GM18502 (cell line): ENCODE measurements around the gene DCLK1.

Experiments
- ATAC-seq: cut with Tn5 transposase; IDR thresholded peaks from one replicate; pipeline ENCODE4 v1.9.1; 2021; ENCODE audit warnings: mild to moderate bottlenecking; ENCODE audit not compliant: unreplicated experiment, poor library complexity

Gene DCLK1

GRCh38 chr13:35848336-35849255 is 282.6 kb downstream of the DCLK1 start:
- ATAC-seq = no peak

- ATAC-seq = no peak
Observed at GRCh38 chr13:35843272-35843671, 287.9 kb downstream of the DCLK1 start.

- ATAC-seq = no peak
Observed at GRCh38 chr13:35841060-35841521, 290.1 kb downstream of the DCLK1 start.

GRCh38 chr13:35839806-35840205 is 291.4 kb downstream of the DCLK1 start:
- no peak for ATAC-seq

DNA sequence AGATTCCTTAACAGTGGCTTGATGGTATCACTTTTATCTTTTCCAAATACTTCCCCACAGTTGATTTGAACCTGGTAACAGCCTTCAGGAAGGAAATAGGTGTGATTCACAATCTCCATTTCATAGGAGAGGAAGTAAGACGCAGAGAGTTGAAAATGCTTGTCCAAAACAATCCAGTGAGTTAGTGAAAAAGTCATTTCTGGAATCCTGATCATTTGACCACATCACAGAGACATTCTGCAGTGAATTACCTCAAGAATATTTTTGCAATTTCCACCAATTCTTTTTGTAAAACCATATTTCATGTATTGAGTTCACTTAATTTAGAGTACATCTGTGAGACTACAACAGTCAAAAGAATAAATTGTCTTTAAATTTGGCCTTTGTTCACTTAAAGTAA is 292.8 kb downstream of the DCLK1 start:
- no peak for ATAC-seq

- ATAC-seq = no peak
Observed at GRCh38 chr13:35836446-35836845, 294.7 kb downstream of the DCLK1 start.

DNA sequence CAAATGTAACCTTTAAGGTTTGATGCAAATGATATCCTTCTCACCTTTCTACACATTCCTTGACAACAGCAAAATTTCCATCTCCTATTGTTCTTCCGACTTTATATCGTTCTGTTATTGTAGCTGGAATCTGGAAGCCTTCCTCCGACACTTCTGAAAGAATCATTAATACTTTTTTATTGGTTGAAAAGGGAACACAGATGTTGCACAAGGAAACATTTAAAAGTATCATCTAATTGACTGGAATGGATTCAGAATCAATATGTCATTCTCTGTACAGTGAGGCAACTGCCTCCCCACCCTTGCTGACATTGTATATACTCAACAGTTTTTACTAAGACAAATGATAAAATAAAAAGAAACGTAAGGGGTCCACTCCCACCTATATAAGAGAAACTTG is 295.2 kb downstream of the DCLK1 start:
- no peak for ATAC-seq

DNA sequence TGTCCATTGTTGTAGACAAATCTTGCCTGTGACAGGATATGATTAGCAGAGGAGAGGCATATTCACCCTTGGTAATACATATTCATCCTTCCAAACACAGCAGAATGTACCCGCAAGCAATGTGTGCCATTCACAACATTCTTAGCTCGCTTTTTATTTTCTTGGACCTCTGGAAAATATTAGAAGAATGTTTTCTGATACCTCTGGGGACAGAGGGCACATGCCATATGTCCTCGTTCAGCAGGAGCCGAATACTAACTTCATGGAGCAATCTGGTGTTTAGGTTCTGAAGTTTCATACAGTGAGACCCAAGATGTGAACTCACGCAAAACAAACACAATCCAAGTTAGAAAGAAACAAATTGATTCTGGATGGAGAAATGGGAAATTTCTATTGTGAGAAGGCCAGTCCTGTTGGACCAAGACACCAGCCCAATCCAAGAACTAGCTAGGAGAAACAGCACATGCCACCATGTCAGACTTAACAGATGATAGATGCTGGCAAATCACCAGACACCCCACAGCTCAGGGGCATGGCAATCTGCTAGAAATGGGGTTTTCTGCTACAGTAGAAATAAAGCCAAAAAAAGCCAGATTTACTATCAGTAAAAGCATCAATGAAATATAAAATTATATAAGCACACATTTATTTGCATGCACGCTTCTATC is 297.4 kb downstream of the DCLK1 start:
- no peak for ATAC-seq

DNA sequence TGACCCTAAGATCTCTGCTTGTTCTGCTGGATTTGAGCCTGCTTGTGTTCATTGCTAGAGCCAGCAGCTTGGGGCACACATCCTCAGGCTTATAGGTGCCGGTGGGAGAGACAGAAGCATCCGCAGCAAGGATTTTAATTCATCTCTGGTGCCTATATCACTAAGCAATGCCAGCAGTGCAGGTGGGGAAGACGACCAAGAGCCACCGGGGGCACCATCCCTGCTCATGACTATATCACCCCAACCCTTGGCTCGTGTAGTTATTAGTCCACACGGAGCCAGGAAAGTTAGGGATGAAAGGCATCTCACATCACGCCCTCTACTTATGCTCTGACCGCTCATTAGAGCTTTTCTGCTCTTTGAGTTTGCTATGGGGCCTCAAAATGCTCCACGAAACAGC is 298.2 kb downstream of the DCLK1 start:
- no peak for ATAC-seq

- ATAC-seq = no peak
Observed at GRCh38 chr13:35832551-35832950, 298.6 kb downstream of the DCLK1 start.

- ATAC-seq = no peak
Observed at GRCh38 chr13:35830850-35831450, 300.2 kb downstream of the DCLK1 start.

DNA sequence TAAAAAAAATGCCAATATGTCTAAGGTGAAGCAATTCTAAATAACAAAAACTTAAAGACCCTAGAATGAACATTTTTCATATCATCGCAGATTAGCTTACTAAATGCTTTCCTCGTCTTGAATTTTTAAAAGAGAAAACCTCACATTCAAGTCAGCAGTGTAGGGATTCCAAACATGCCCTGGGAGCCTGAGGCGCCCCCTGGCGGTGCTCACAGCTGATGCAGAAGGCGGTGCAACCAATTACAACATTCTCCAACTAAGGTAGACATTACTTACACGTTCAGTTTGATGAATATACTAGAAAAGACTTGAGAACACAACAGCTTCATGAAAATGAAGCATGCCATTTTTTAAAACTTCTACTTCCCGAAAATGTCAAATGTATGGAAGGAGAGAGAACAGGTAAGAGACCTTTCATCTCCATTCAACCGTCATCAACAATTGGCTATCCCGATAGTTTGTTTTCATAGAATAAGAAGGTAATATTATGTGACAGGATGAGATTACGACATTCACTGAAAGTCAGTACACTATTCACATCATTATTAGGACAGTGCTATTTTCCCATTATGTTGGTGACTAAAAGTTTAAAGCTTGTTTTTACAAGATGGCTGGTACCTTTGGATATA is 304.4 kb downstream of the DCLK1 start:
- no peak for ATAC-seq

- ATAC-seq = no peak
Observed at GRCh38 chr13:35824825-35825224, 306.4 kb downstream of the DCLK1 start.

GRCh38 chr13:35824395-35824794 is 306.8 kb downstream of the DCLK1 start:
- ATAC-seq = no peak

DNA sequence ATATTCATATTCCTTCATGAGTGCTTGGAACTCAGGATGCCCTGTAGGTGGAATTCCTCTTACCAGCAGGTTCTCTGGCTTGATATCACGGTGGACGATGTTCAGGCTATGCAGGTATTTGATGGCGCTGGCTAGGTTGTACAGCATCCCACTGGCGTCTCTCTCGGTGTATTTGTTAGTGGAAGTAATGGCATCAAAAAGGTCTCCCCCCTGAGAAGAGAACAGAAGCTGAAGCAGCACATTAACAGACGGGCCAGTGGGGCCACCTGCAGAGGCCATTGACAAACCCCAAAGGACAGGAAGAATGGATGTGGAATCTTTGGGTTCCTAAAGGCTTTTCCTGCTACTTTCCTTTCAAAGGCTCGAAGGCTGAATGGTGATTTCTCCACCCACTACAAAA is 308.5 kb downstream of the DCLK1 start:
- ATAC-seq = no peak

- no peak for ATAC-seq
Observed at GRCh38 chr13:35818633-35819067, 312.5 kb downstream of the DCLK1 start.

DNA sequence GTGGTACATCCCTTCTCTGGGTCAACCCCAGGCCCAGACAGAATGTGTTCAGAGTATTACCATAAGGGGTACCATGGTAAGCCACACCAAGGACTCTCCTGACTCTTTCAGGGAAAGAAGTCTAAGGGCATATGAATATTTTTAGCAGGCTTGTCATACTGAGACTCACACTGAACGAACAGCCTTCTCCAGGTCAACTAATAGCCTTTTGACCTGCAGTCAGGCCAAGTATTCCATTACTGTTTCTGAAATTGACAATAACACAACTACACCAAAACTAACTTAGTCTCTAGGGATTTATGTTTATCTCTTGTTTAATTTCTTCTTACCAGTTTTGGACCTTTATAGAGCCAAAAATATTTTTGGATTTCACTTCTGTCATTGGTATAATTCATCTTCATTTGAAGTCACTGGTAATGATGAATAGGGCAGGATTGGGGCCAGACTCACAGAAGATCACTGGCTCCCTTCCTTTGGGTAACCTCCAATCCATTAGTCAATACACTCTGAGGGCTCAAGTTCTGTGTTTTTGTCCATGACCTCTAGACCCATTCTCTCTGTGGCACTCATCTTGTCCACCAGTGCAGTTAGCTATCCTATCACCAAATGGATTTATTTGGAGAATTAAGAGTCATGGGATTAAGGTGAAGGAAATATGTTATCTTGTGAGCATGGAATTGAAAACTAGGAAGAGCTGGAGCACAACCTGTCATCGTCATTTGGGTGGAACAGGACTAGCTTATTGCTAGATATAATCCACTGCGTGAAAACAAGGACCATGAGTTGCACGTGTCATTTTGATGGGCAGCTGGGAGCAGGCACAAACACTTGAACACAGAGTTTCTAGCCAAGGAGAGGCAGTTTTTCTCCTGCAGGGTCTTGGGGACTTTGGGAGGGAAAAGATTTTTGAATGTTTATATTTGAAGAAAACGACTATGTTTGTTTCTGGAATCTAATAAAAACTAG is 313.3 kb downstream of the DCLK1 start:
- ATAC-seq = no peak

GRCh38 chr13:35814605-35815011 is 316.6 kb downstream of the DCLK1 start:
- no peak for ATAC-seq

GRCh38 chr13:35812736-35813135 is 318.4 kb downstream of the DCLK1 start:
- no peak for ATAC-seq

DNA sequence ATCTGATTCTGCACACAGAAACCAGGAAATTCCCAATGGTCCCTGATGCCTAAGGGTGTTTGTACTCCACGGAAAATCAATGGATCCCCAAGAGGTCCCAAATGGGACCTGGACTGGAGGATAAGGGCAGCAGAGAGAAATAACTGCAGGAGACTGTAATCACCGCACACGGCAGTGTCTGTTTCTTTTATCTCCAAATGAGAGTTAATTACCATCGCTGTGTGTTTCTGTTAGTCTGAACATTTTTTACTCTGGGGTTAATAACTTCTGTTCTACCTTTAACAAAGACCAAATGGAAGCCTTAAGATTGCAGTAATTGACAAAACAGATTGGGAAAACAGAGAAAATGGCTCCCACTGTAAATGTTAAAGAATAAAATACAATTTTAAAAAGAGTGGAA is 320.9 kb downstream of the DCLK1 start:
- ATAC-seq = no peak
